Non-pigmented ciliary epithelial cell (primary cell): ENCODE data around the gene ZNF672.
"Not testable (repeated sequence)": the region's sequence is repeated elsewhere in the genome, so short reads cannot be mapped to it uniquely, and the experiment has no call there.

Source experiments
- DNase-seq: peaks from one replicate; pipeline ENCODE4 v3.0.0-alpha.2; 2010; ENCODE audit warnings: low read depth

Gene ZNF672

GRCh38 chr1:248886237-248886895 is 48.3 kb downstream of the ZNF672 start:
- no peak for DNase-seq

GRCh38 chr1:248889914-248890243 is 51.9 kb downstream of the ZNF672 start:
- DNase-seq = not testable (repeated sequence)

DNA sequence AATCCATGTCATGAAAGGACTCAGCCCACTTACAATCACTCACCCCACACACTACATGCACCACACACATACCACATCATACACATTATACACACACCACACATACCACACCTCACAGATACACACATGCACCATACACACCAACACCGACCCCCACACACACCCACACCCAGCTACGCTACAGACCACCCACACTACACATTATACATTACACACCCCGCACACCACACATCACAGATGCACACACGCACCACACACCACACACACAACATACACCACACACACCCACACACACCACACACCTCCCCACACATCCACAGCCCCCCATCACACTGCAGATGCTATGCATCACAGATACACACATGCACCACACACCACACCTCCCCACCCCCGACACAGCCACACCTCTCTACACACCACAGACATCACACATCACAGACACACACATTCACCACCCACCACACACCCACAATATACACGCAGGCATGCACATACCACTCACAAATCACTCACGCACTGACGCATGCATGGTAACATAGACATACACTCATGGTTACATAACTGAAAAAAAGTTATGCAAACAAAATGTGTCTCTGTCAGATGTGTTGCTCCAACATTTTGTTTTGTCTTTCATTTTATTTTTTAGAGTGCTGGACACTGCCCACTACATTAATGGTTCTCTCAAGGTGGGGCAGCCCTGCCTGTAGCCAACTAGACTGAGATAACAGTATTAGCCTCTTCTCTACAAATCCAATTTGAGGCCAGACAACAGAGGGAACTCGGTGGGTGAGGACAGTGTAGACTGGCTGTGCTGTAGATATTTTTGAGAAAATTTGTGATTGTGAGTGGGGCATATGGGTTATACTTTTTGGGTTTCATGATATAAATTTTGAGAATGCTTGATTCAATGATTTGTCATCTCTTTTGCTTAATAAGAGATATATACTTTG is 52.8 kb downstream of the ZNF672 start:
- no peak for DNase-seq

GRCh38 chr1:248891758-248892157 is 53.7 kb downstream of the ZNF672 start:
- no peak for DNase-seq

DNA sequence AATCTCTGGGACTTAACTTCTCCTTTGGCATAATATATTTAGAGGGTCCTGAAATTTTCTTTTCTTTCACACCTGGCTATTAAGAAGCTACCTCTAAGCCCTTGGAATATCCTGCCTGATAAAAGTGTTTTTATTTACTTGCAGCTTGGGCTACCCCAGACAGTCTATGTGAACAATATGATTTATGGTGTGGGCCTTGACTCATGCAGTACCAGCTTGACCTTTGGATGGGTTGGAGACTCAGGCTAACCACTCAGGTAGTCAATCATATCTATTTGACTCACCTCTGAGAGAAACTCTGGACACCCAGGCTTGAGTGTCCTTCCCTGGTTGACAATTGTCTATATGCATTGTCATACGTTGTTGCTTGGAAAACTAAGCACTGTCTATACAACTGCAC is 54.6 kb downstream of the ZNF672 start:
- no peak for DNase-seq

DNA sequence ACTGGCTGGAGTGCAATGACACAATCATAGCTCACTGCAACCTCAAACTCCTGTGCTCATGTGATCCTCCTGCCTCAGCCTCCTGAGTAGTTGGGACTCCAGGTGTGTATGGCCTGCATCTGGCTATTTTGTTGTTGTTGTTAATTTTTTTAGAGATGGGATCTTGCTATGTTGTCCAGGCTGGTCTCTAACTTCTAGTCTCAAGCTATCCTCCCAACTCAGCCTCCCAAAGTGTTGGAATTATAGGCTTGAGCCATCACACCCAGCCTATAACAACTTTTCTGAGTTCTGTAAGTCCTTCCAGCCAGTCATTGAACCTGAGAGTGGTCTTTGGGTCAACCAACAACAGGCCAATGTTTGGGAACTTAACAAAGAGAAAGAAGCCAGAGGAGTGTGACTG is 56.8 kb downstream of the ZNF672 start:
- no peak for DNase-seq

DNA sequence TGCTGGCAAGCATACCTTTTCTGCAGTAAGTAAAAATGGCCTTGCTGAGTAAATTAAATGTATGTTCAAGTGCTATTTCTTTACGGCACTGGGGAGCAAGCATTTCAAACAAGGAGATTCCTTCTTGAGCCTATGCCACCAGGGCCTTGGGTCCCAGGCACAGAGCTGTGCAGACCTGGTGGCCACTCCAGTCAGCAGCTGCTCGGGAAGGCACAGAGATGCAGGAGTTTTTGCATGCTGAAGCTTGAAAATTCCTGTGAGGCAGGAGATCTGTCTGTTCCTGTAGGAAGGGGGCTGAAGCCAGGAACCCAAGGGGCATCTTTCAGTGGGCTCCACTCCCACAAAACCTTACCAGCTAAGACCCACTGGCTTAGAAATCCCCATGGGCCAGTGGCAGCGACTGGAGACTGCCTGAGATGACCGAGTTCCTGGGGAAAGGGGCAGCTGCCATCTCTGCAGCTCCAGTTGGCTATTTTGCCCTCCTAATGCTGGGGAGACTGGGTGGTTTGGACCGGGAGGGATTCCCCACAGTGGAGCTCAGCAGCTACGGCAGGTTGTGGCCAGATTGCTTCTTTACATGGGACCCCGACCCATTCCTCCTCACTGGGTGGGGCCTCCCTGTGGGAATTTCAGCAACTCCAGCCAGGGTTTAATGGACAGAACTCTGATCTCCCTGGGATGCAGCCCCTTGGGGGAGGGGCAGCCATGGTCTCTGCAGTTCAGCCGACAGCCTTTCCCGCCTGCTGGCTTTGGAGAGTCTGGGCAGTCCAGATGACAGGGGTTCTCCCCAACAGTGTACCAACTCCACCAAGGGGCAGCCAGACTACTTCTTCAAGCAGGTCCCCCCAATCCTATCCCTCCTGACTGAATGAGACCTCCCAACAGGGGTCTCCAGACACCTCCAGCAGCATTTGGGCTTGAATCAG is 59.7 kb downstream of the ZNF672 start:
- no peak for DNase-seq
